Measurements from ENCODE around the gene COG2.

The COG2 gene

GRCh38 chr1:230634384-230634783 lies 7.9 kb upstream of the COG2 start:
- ChIA-PET POLR2A (interaction anchor here (1.0 kb wide), 1 partner anchor 7 kb away, joined by 3 read pairs; no protein-coding TSS in a partner anchor), CTCF (interaction anchor here (0.6 to 2.0 kb wide), 2 partner anchors 8 to 133 kb away, joined by 3 to 11 read pairs; partner anchors contain the start of gene COG2)
- Histone ChIP-seq H3K4me3 (ENCODE audit: low read depth, low read length) (no peak overlapping the region), H3K27ac (ENCODE audit: extremely low read depth, low read depth, low read length) (no peak overlapping the region), H3K9me3 (ENCODE audit: control insufficient read depth, insufficient read depth, low read depth, low read length) (no peaks in the 10 kb centered on the region), H3K36me3 (ENCODE audit: control insufficient read depth in 2 of 2, insufficient read depth in 1 of 2, low read length in 2 of 2) (no peaks in the 10 kb centered on the region), H3K4me1 (ENCODE audit: control insufficient read depth, insufficient read depth, low read length) (no peaks in the 10 kb centered on the region)
- TF ChIP-seq ZBTB11 (tag by site-specific recombination; conservative IDR thresholded peaks at IDR 0.05; ENCODE audit: low read depth) (no peak), PATZ1 (tag by site-specific recombination; IDR thresholded peaks at IDR 0.05) (no peak), ZNF26 (tag by site-specific recombination; IDR thresholded peaks at IDR 0.05) (no peak), TSHZ1 (tag by site-specific recombination; IDR thresholded peaks at IDR 0.05; ENCODE audit: borderline replicate concordance) (no peak), ZNF585B (tag by site-specific recombination; IDR thresholded peaks at IDR 0.05) (no peak), ZNF366 (tag by site-specific recombination; conservative IDR thresholded peaks at IDR 0.05) (no peak), ZNF777 (tag by site-specific recombination; IDR thresholded peaks at IDR 0.05; ENCODE audit: borderline replicate concordance) (no peak), ZNF837 (tag by site-specific recombination; IDR thresholded peaks at IDR 0.05) (no peak), ZBTB20 (tag by site-specific recombination; IDR thresholded peaks at IDR 0.05) (no peak), SP7 (tag by site-specific recombination; IDR thresholded peaks at IDR 0.05) (no peak), ZBTB10 (tag by site-specific recombination; IDR thresholded peaks at IDR 0.05) (no peak)
